GM12872 (cell line): ENCODE measurements around the gene ELMO1.

Source experiments
- CTCF ChIP-seq: IDR thresholded peaks from 3 replicates; pipeline ENCODE4 v1.5.1; 2011; ENCODE audit warnings: low read depth, mild to moderate bottlenecking, low read length, moderate library complexity; ENCODE audit not compliant: insufficient read depth

Gene ELMO1

GRCh38 chr7:36965625-36966024 lies 483.0 kb downstream of the ELMO1 start:
- TF ChIP-seq CTCF: no peak

DNA sequence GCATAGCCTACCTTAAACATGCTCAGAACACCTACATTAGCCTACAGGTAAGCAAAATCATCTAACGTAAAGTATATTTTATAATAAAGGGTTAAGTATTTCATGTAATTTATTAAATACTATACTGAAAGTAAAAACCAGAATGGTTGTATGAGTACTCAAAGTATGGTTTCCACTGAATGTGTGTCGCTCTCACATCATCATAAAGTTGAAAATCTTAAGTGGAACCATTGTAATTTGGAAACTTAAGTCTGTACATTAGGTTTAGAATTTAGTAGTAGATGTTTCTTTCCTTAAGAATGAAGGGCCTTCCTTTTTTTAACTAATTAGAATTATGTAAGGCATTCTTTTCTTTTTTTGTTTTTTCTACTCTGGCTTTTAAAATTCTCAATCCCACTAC lies 484.4 kb downstream of the ELMO1 start:
- no peak for TF ChIP-seq CTCF

- TF ChIP-seq CTCF: no peak
These were observed 486.3 kb downstream of the ELMO1 start for GRCh38 chr7:36962367-36962766.

DNA sequence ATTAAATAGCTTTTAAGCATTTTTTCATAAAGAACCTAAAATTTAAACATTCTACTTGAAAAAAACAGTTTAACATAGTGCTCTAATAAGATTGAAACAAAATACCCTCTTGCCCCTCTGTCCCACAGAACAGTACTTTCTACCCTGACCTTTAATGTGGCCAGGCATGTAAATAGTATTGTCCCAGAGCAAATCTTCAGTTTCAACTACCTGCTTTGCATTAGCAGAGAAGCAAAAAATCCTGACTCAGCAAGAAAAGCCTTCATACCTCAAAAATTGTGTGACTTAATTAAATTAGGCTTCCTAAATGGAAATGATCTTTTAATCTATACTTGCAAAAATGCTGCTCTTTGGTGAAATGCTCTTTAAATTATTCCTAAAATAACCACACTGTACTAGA lies 487.0 kb downstream of the ELMO1 start:
- TF ChIP-seq CTCF: no peak

GRCh38 chr7:36961097-36961496 lies 487.6 kb downstream of the ELMO1 start:
- TF ChIP-seq CTCF: no peak

GRCh38 chr7:36960105-36960504 lies 488.6 kb downstream of the ELMO1 start:
- no peak for TF ChIP-seq CTCF

- no peak for TF ChIP-seq CTCF
These were observed 490.4 kb downstream of the ELMO1 start for GRCh38 chr7:36958111-36958733.
